Parathyroid adenoma (tissue), 2 donors: ENCODE results near the gene PKN1.

Experiments used
- H2AFZ ChIP-seq: fragments of 300-600 bp; sonication (generic); one replicate; pipeline ENCODE4 v1.7.0; 2017; ENCODE audit warnings: antibody characterized with exemption, mild to moderate bottlenecking
- H3K27ac ChIP-seq: fragments of 300-600 bp; sonication (generic); one replicate; pipeline ENCODE4 v1.7.0; 2017
- H3K27me3 ChIP-seq: fragments of 300-600 bp; sonication (generic); one replicate; pipeline ENCODE4 v1.7.0; 2017; ENCODE audit warnings: low read length; ENCODE audit not compliant: control insufficient read depth, insufficient read depth
- H3K36me3 ChIP-seq: fragments of 300-600 bp; sonication (generic); one replicate; pipeline ENCODE4 v1.7.0; 2017; ENCODE audit warnings: low read length; ENCODE audit not compliant: control insufficient read depth, insufficient read depth
- H3K4me1 ChIP-seq: fragments of 300-600 bp; sonication (generic); one replicate; pipeline ENCODE4 v1.7.0; 2017; ENCODE audit warnings: control low read depth
- H3K4me2 ChIP-seq: fragments of 300-600 bp; sonication (generic); one replicate; pipeline ENCODE4 v1.7.0; 2017; ENCODE audit warnings: low read length
- H3K4me3 ChIP-seq: fragments of 300-600 bp; sonication (generic); one replicate; pipeline ENCODE4 v1.7.0; 2017; ENCODE audit warnings: low read depth, low read length
- H3K79me2 ChIP-seq: fragments of 300-600 bp; sonication (generic); one replicate; pipeline ENCODE4 v1.7.0; 2017; ENCODE audit warnings: control low read depth
- H3K9ac ChIP-seq: fragments of 300-600 bp; sonication (generic); one replicate; pipeline ENCODE4 v1.7.0; 2017; ENCODE audit warnings: mild to moderate bottlenecking
- H3K9me3 ChIP-seq: fragments of 300-600 bp; sonication (generic); one replicate; pipeline ENCODE4 v1.7.0; 2017; ENCODE audit warnings: low read length; ENCODE audit not compliant: control insufficient read depth
- TF ChIP-seq, protein P1 (sequence below): fragments of 300-600 bp; sonication (generic); IDR thresholded peaks from one replicate; pipeline ENCODE4 v1.7.0; 2017; ENCODE audit warnings: antibody characterized with exemption, mild to moderate bottlenecking
- donor health status: primary hyperparathyroidism.

The PKN1 gene

DNA sequence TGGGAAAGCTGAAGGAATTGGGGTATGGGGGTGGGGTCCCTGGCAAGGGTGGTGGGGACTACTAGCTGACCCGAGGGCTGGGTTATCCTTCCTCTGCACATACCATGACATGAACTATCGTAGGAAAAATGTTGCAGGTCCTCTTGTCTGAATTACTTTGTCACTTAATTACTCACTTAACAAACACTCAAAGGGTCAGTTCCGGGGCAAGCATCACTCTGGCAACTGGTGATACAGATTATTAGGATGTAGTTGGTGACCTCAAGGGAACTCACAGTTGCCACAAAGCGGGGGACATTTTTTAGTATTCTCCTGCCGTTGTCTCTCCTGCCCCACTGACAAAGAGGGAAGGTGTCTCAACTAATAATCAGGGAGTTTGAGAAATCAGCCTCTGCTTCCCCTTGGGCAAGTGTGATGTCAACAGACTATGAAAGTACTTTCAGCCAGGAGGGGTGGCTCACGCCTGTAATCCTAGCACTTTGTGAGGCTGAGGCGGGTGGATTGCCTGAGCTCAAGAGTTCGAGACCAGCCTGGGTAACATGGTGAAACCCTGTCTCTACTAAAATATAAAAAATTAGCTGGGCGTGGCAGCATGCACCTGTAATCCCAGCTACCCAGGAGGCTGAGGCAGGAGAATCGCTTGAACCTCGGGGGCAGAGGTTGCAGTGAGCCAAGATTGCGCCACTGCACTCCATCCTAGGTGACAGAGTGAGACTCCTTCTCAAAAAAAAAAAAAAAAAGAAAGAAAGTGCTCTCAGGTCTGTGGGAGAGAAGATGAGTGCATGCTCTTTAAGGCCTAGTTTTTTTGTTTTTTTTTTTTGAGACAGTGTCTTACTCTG is 74.8 kb downstream of the PKN1 start:
- H3K27me3 ChIP-seq = no peaks in the 10 kb centered on the region
- TF ChIP-seq, protein P1, sequence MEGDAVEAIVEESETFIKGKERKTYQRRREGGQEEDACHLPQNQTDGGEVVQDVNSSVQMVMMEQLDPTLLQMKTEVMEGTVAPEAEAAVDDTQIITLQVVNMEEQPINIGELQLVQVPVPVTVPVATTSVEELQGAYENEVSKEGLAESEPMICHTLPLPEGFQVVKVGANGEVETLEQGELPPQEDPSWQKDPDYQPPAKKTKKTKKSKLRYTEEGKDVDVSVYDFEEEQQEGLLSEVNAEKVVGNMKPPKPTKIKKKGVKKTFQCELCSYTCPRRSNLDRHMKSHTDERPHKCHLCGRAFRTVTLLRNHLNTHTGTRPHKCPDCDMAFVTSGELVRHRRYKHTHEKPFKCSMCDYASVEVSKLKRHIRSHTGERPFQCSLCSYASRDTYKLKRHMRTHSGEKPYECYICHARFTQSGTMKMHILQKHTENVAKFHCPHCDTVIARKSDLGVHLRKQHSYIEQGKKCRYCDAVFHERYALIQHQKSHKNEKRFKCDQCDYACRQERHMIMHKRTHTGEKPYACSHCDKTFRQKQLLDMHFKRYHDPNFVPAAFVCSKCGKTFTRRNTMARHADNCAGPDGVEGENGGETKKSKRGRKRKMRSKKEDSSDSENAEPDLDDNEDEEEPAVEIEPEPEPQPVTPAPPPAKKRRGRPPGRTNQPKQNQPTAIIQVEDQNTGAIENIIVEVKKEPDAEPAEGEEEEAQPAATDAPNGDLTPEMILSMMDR = no peak
- no peak overlapping the region for H3K9ac ChIP-seq
- no peak overlapping the region for H3K27ac ChIP-seq
- H3K79me2 ChIP-seq = no peaks in the 10 kb centered on the region
- no peaks in the 10 kb centered on the region for H3K4me1 ChIP-seq
- no peak overlapping the region for H3K4me3 ChIP-seq
- H3K36me3 ChIP-seq = no peaks in the 10 kb centered on the region
- no peak overlapping the region for H3K4me2 ChIP-seq
- no peaks in the 10 kb centered on the region for H3K9me3 ChIP-seq
- H2AFZ ChIP-seq = no peak overlapping the region

DNA sequence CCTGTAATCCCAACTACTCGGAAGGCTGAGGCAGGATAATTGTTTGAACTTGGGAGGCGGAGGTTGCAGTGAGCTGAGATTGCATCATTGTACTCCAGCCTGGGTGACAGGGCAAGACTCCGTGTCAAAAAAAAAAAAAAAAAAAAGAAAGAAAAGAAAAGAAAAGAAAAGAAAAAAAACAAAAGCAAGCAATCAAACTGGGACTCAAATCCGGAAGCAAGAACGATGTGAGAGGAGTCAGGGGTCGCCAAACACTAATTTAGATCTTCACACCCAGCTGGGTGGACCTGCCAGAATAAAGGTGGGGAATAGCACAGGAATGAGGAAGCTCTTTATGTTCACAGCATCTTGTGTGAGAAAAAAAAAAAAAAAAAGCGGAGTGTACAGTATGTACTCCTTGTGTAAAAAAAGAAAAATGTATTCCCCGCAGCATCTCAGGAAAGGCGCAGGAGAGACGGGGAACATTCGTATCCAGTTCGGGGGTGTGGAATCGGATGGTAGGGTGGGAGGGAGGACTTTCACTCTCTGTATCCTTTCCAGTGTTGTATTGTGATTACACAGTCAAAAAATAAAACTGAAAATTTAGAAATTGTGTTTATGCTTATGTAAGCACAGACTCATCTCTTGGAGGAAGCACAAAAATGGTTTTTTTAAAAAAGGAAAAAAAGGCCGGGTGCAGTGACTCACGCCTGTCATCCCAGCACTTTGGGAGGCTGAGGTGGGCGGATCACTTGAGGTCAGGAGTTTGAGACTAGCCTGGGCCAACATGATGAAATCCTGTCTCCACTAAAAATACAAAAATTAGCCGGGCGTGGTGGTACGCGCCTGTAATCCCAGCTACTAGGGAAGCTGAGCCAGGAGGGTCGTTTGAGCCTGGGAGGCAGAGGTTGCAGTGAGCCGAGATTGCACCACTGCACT is 77.5 kb downstream of the PKN1 start:
- H3K9ac ChIP-seq = no peak overlapping the region
- peaks cover 9% of the 10 kb centered on the region for H3K4me1 ChIP-seq
- no peak overlapping the region for H3K4me2 ChIP-seq
- no peaks in the 10 kb centered on the region for H3K27me3 ChIP-seq
- no peaks in the 10 kb centered on the region for H3K36me3 ChIP-seq
- H3K4me3 ChIP-seq = no peak overlapping the region
- TF ChIP-seq, protein P1 = no peak
- H3K79me2 ChIP-seq = peaks cover 2% of the 10 kb centered on the region
- H3K9me3 ChIP-seq = no peaks in the 10 kb centered on the region
- no peak overlapping the region for H2AFZ ChIP-seq
- H3K27ac ChIP-seq = no peak overlapping the region

DNA sequence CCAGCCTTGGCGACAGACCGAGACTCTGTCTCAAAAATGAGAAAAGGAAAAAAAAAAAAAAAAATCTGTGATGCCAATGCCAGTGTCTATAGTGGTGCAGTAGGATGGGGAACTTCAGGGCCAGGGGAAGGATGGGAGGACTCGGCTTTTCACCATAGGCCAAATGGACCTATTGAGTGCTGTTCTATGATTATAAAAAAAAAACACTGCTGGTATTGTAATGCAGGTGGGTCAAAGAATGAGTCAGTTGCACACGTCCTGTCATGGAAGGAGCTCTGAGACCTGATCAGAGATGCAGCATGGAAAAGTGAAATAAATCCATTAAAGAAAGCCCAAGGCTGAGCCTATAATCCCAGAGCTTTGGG is 78.1 kb downstream of the PKN1 start:
- Histone ChIP-seq H3K4me3 (no peak overlapping the region), H3K79me2 (peaks cover 6% of the 10 kb centered on the region), H3K9ac (no peak overlapping the region), H3K36me3 (no peaks in the 10 kb centered on the region), H3K9me3 (no peaks in the 10 kb centered on the region), H3K27me3 (no peaks in the 10 kb centered on the region), H3K4me2 (no peak overlapping the region), H2AFZ (no peak overlapping the region), H3K4me1 (peaks cover 15% of the 10 kb centered on the region), H3K27ac (no peak overlapping the region)
- TF ChIP-seq, protein P1 = no peak

DNA sequence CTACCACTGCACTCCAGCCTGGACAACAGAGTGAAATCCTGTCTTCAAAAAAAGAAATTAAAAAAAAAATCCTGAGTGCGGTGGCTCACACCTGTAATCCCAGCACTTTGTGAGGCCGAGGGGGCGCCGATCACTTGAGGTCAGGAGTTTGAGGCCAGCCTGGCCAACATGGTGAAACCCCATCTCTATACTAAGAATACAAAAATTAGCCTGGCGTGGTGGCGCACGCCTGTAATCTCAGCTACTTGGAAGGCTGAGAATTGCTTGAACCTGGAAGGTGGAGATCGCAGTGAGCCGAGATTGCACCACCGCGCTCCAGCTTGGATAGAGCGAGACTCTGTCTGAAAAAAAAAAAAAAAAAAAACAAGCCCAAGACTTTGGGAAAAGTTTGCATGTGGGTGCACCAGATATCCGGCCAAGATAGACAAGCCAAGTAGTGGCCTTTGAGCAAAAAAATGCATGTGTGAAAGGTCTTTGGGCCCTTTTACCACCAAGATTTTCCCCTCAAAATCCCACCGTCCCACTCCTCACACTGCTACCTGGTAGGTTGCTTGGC is 79.4 kb downstream of the PKN1 start:
- H3K27ac ChIP-seq = no peak overlapping the region
- H3K79me2 ChIP-seq = peaks cover 14% of the 10 kb centered on the region
- no peak overlapping the region for H3K4me2 ChIP-seq
- no peaks in the 10 kb centered on the region for H3K27me3 ChIP-seq
- no peak overlapping the region for H3K4me3 ChIP-seq
- H3K4me1 ChIP-seq = peaks cover 20% of the 10 kb centered on the region
- no peak overlapping the region for H3K9ac ChIP-seq
- H3K9me3 ChIP-seq = no peaks in the 10 kb centered on the region
- H2AFZ ChIP-seq = no peak overlapping the region
- TF ChIP-seq, protein P1 = no peak
- no peaks in the 10 kb centered on the region for H3K36me3 ChIP-seq
